ENCODE data around the gene ZNF90. TPM values are rescaled to one million over a fixed set of nuclear protein-coding genes. Genes with fewer than 3 reads are reported as not detected.

Gene ZNF90
- total RNA-seq, 1 donor from 2014 or later = 51.2 TPM

DNA sequence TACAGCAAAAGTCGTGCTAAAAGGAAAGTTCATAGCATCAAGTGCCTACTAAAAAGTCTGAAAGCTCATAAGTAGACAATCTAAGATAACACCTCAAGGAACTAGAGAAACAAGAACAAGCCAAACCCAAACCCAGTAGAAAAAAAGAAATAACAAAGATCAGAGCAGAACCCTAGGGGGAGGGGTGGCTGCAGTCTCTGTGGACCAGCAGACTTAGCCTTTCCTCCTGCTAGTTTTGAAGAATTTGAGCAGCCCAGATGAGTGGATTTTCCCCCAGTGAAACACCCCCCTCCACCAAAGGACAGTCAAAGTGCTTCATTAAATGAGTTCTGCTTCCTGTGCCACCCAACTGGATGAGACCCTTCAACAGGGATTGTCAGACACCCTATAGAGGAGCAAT is 86.7 kb downstream of the ZNF90 start:
- H2AFZ ChIP-seq (replicated peaks) = no peak overlapping the region
- no peak overlapping the region for H3K4me3 ChIP-seq
- Mint-ChIP-seq H3K4me3 (no peak overlapping the region), H3K4me1 (no peaks in the 10 kb centered on the region), H3K27ac (no peak overlapping the region), H3K27me3 (ENCODE audit: insufficient read depth, low read depth) (peaks cover 3% of the 10 kb centered on the region), H3K36me3 (peaks cover 15% of the 10 kb centered on the region), H3K9me3 (peaks cover 44% of the 10 kb centered on the region)
- no peaks in the 10 kb centered on the region for H3K27me3 ChIP-seq
- peaks cover 18% of the 10 kb centered on the region for H3K79me2 ChIP-seq (ENCODE audit: low read depth)
- H3K9ac ChIP-seq = no peak overlapping the region
- H3K27ac ChIP-seq = no peak overlapping the region
- no peaks in the 10 kb centered on the region for H3K4me1 ChIP-seq
- H4K20me1 ChIP-seq (ENCODE audit: low read depth) = no peaks in the 10 kb centered on the region
- peaks cover 11% of the 10 kb centered on the region for H3F3A ChIP-seq (ENCODE audit: low read depth)
- no peak overlapping the region for H3K4me2 ChIP-seq
- no peak for DNase-seq (ENCODE audit: low spot score)
- H3K9me3 ChIP-seq (ENCODE audit: low read depth) = no peaks in the 10 kb centered on the region
- H3K36me3 ChIP-seq = no peaks in the 10 kb centered on the region
- TF ChIP-seq, protein P1, sequence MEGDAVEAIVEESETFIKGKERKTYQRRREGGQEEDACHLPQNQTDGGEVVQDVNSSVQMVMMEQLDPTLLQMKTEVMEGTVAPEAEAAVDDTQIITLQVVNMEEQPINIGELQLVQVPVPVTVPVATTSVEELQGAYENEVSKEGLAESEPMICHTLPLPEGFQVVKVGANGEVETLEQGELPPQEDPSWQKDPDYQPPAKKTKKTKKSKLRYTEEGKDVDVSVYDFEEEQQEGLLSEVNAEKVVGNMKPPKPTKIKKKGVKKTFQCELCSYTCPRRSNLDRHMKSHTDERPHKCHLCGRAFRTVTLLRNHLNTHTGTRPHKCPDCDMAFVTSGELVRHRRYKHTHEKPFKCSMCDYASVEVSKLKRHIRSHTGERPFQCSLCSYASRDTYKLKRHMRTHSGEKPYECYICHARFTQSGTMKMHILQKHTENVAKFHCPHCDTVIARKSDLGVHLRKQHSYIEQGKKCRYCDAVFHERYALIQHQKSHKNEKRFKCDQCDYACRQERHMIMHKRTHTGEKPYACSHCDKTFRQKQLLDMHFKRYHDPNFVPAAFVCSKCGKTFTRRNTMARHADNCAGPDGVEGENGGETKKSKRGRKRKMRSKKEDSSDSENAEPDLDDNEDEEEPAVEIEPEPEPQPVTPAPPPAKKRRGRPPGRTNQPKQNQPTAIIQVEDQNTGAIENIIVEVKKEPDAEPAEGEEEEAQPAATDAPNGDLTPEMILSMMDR (IDR thresholded peaks at IDR 0.05) = no peak
- TF ChIP-seq EZH2 (IDR thresholded peaks at IDR 0.05) = no peak
- TF ChIP-seq EZH2phosphoT487 (IDR thresholded peaks at IDR 0.05) = no peak

DNA sequence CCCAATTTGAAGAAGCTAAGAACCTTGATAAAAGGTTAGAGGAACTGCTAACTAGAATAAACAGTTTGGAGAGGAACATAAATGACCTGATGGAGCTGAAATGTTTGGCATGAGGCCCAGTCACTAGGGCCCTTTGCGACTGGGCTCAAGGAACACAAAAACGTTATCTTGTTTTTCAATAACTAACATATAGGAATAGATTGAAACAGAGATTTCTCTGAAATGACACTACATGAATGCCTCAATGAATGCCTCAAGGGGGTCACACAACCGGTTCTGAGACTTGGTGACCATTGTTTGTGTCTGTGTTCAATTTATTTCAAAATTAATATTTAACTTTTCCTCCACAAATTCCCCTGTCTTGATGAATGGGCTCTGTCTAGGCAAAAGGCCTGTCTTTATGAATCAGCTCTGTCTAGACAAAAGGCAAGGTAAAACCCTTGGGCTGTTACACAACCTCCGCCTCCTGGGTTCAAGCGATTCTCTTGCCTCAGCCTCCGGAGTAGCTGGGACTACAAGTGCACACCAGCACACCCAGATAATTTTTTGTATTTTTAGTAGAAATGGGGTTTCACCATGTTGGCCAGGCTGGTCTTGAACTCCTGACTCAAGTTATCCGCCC is 88.3 kb downstream of the ZNF90 start:
- H3K4me2 ChIP-seq = no peak overlapping the region
- H3K4me1 Mint-ChIP-seq = no peaks in the 10 kb centered on the region
- no peak overlapping the region for H3K27ac Mint-ChIP-seq
- H3K4me3 Mint-ChIP-seq = no peak overlapping the region
- H3K27me3 ChIP-seq = no peaks in the 10 kb centered on the region
- H3K36me3 ChIP-seq = no peaks in the 10 kb centered on the region
- TF ChIP-seq EZH2phosphoT487 (IDR thresholded peaks at IDR 0.05) (no peak), EZH2 (IDR thresholded peaks at IDR 0.05) (no peak)
- TF ChIP-seq, protein P1 (IDR thresholded peaks at IDR 0.05) = no peak
- peaks cover 7% of the 10 kb centered on the region for H3K27me3 Mint-ChIP-seq (ENCODE audit: insufficient read depth, low read depth)
- DNase-seq (ENCODE audit: low spot score) = no peak
- H3K4me1 ChIP-seq = no peaks in the 10 kb centered on the region
- peaks cover 34% of the 10 kb centered on the region for H3K79me2 ChIP-seq (ENCODE audit: low read depth)
- H3K4me3 ChIP-seq = no peak overlapping the region
- H3F3A ChIP-seq (ENCODE audit: low read depth) = peaks cover 11% of the 10 kb centered on the region
- H3K36me3 Mint-ChIP-seq = peaks cover 27% of the 10 kb centered on the region
- H3K27ac ChIP-seq = no peak overlapping the region
- H2AFZ ChIP-seq (replicated peaks) = no peak overlapping the region
- H4K20me1 ChIP-seq (ENCODE audit: low read depth) = no peaks in the 10 kb centered on the region
- peaks cover 49% of the 10 kb centered on the region for H3K9me3 Mint-ChIP-seq
- H3K9me3 ChIP-seq (ENCODE audit: low read depth) = no peaks in the 10 kb centered on the region
- H3K9ac ChIP-seq = no peak overlapping the region

DNA sequence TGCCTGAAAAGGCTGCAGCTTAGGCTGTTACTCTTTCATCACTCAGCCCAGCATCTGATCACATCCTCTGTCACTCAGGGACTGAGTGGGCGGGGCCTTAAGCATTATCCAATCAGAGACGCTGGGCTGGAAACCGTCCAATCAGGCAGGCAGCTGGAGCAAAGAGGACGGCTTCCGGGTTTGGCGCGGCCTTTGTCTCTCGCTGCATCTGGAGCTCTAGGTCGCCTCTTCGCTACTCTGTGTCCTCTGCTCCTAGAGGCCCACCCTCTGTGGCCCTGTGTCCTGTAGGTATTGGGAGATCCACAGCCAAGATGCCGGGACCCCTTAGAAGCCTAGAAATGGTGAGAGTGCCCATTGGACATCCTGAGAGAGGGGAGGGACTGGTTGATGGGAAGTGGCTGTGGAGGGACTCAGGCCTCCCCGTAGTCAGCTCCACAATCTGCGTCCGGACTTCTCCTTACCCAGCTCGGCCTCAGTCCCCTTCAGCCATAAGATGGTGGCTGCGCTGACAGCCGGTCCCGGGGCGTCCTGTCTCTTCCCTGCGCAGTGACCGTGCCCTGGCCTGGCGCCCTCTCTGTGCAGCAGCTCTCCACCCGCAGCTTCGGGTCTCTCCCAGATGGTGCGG is 89.3 kb downstream of the ZNF90 start, which contains the start of gene ZNF486:
Gene ZNF486 (plus strand): TSS at position 195 of the 625 bp plus-strand sequence. CDS start 117 bp downstream, at position 312.
- peaks cover 44% of the 10 kb centered on the region for H3K79me2 ChIP-seq (ENCODE audit: low read depth)
- H3K4me3 ChIP-seq = peak within 1 kb of the TSS; percentile 85
- H3K9me3 ChIP-seq (ENCODE audit: low read depth) = no peaks in the 10 kb centered on the region
- H3K4me2 ChIP-seq = peak within 1 kb of the TSS; percentile 89
- Mint-ChIP-seq H3K27me3 (ENCODE audit: insufficient read depth, low read depth) (peaks cover 7% of the 10 kb centered on the region), H3K4me3 (peak within 1 kb of the TSS; percentile 96), H3K36me3 (peaks cover 38% of the 10 kb centered on the region), H3K9me3 (peaks cover 59% of the 10 kb centered on the region), H3K4me1 (no peaks in the 10 kb centered on the region), H3K27ac (peak within 1 kb of the TSS; percentile 63)
- no peaks in the 10 kb centered on the region for H3K4me1 ChIP-seq
- peak within 1 kb of the TSS; percentile 75 for H3K9ac ChIP-seq
- H3K27ac ChIP-seq = peak within 1 kb of the TSS; percentile 91
- H2AFZ ChIP-seq (replicated peaks) = peak within 1 kb of the TSS; percentile 77
- DNase-seq (ENCODE audit: low spot score) = peak; percentile 98
- no peaks in the 10 kb centered on the region for H3K27me3 ChIP-seq
- H4K20me1 ChIP-seq (ENCODE audit: low read depth) = no peaks in the 10 kb centered on the region
- TF ChIP-seq EZH2phosphoT487 (IDR thresholded peaks at IDR 0.05) (no peak), EZH2 (IDR thresholded peaks at IDR 0.05) (no peak)
- TF ChIP-seq, protein P1 (IDR thresholded peaks at IDR 0.05) = no peak
- peaks cover 11% of the 10 kb centered on the region for H3F3A ChIP-seq (ENCODE audit: low read depth)
- peaks cover 4% of the 10 kb centered on the region for H3K36me3 ChIP-seq

All from neural progenitor cell (in vitro differentiated cells).